ENCODE results near the gene ADAMTS13.

DNA sequence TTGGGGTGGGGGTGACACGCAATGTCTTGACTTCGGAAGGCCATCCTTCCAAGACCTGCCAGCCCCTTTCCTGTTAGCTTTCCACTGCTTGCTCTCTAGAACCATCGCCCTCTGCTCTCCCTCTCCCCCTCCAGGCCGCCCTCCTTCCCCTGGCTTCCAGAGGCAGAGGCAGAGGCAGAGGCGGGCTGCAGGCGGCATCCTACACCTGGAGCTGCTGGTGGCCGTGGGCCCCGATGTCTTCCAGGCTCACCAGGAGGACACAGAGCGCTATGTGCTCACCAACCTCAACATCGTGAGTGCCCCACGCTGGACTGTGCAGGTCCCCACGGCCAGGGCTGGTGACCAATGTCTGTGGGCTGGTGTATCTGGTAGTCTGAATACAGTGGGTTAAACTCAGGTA lies 2.0 kb downstream of the ADAMTS13 start:
- TF ChIP-seq EZH2 (IDR thresholded peaks at IDR 0.05): no peak
- TF ChIP-seq, protein P1, sequence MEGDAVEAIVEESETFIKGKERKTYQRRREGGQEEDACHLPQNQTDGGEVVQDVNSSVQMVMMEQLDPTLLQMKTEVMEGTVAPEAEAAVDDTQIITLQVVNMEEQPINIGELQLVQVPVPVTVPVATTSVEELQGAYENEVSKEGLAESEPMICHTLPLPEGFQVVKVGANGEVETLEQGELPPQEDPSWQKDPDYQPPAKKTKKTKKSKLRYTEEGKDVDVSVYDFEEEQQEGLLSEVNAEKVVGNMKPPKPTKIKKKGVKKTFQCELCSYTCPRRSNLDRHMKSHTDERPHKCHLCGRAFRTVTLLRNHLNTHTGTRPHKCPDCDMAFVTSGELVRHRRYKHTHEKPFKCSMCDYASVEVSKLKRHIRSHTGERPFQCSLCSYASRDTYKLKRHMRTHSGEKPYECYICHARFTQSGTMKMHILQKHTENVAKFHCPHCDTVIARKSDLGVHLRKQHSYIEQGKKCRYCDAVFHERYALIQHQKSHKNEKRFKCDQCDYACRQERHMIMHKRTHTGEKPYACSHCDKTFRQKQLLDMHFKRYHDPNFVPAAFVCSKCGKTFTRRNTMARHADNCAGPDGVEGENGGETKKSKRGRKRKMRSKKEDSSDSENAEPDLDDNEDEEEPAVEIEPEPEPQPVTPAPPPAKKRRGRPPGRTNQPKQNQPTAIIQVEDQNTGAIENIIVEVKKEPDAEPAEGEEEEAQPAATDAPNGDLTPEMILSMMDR (IDR thresholded peaks at IDR 0.05): no peak
- no peak for TF ChIP-seq EZH2phosphoT487 (IDR thresholded peaks at IDR 0.05)
